NCI-H82 treated with DMSO at 0.1 percent for 48 hours (cell line): ENCODE measurements around the gene TMEM37.

Source experiments
- DNase-seq: peaks from one replicate; lab custom pipeline; 2025; ENCODE audit not compliant: unreplicated experiment; lab: John Stamatoyannopoulos, UW

TMEM37 gene

GRCh38 chr2:119432851-119433522, 1.3 kb downstream of the TMEM37 start:
- DNase-seq: no peak

GRCh38 chr2:119433636-119434327, 2.1 kb downstream of the TMEM37 start:
- DNase-seq: no peak

- DNase-seq: no peak
Measured at GRCh38 chr2:119434664-119435063, 3.0 kb downstream of the TMEM37 start.

GRCh38 chr2:119435081-119435952, 3.7 kb downstream of the TMEM37 start:
- no peak for DNase-seq

- no peak for DNase-seq
Measured at GRCh38 chr2:119435953-119436297, 4.3 kb downstream of the TMEM37 start.

GRCh38 chr2:119436993-119437772, 5.5 kb downstream of the TMEM37 start:
- DNase-seq: no peak

- DNase-seq: no peak
Measured at GRCh38 chr2:119438128-119438656, 6.5 kb downstream of the TMEM37 start.

GRCh38 chr2:119438726-119439284, 7.2 kb downstream of the TMEM37 start:
- no peak for DNase-seq

- no peak for DNase-seq
Measured at GRCh38 chr2:119439574-119440500, 8.2 kb downstream of the TMEM37 start.

- no peak for DNase-seq
Measured at GRCh38 chr2:119440501-119440870, 8.8 kb downstream of the TMEM37 start.

- no peak for DNase-seq
Measured at GRCh38 chr2:119440873-119441272, 9.2 kb downstream of the TMEM37 start.

- no peak for DNase-seq
Measured at GRCh38 chr2:119441376-119442225, 9.9 kb downstream of the TMEM37 start.

- DNase-seq: no peak
Measured at GRCh38 chr2:119442226-119442619, 10.6 kb downstream of the TMEM37 start.

- DNase-seq: no peak
Measured at GRCh38 chr2:119442850-119443249, 11.2 kb downstream of the TMEM37 start.

GRCh38 chr2:119446037-119446436, 14.4 kb downstream of the TMEM37 start:
- DNase-seq: no peak

GRCh38 chr2:119448427-119449141, 16.9 kb downstream of the TMEM37 start:
- DNase-seq: no peak

GRCh38 chr2:119449521-119449920, 17.9 kb downstream of the TMEM37 start:
- DNase-seq: no peak
